ENCODE data around the gene SLC4A3. TPM values are rescaled to one million over a fixed set of nuclear protein-coding genes. Genes with fewer than 3 reads are reported as not detected.

SLC4A3 gene
- total RNA-seq, 2 donors from 2014 or later, result 0.47 to 0.72 TPM

GRCh38 chr2:219664944-219665343 lies 37.5 kb downstream of the SLC4A3 start:
- Histone ChIP-seq H3K27me3 (no peaks in the 10 kb centered on the region), H3K27ac (no peak overlapping the region), H3K9me3 (no peaks in the 10 kb centered on the region), H3K4me3 (no peak overlapping the region), H3K36me3 (no peaks in the 10 kb centered on the region), H3K9ac (ENCODE audit: low read depth in 2 of 2, low read length in 2 of 2) (no peak overlapping the region), H3K4me1 (no peaks in the 10 kb centered on the region)
- no peak for TF ChIP-seq CTCF (IDR thresholded peaks at IDR 0.05)
- no peak for DNase-seq
- intact Hi-C loops (cut with DNase I), result no loop called here

- DNase-seq, result no peak
- TF ChIP-seq CTCF (IDR thresholded peaks at IDR 0.05), result no peak
- Histone ChIP-seq H3K27me3 (no peaks in the 10 kb centered on the region), H3K4me3 (no peak overlapping the region), H3K9me3 (no peaks in the 10 kb centered on the region), H3K9ac (ENCODE audit: low read depth in 2 of 2, low read length in 2 of 2) (no peak overlapping the region), H3K36me3 (no peaks in the 10 kb centered on the region), H3K27ac (no peak overlapping the region), H3K4me1 (no peaks in the 10 kb centered on the region)
- intact Hi-C loops (cut with DNase I), result no loop called here
Measured at GRCh38 chr2:219665926-219666325, 38.5 kb downstream of the SLC4A3 start.

DNA sequence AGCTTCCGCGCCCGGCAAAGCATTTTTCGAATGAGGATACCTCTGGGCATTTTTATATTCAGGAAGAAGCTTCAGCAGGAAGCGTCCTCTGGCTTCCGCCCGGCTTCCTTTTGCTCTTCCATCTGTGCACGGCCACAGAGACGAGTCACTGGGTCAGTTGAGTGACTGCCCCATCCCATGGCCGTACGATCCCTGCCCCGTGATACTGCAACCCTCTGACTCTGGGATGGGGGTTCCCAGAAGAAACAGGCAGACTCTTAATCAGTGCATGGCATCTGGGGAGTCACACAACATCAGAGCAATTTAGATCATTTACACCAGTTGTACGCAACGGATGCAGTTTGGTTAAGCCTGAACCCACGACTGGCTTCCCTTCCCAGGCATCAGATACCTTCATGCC lies 40.9 kb downstream of the SLC4A3 start:
- no peak for DNase-seq
- no peak overlapping the region for H3K9ac ChIP-seq (ENCODE audit: low read depth in 2 of 2, low read length in 2 of 2)
- H3K27me3 ChIP-seq, result no peaks in the 10 kb centered on the region
- no peaks in the 10 kb centered on the region for H3K4me1 ChIP-seq
- no peaks in the 10 kb centered on the region for H3K36me3 ChIP-seq
- H3K9me3 ChIP-seq, result no peaks in the 10 kb centered on the region
- H3K27ac ChIP-seq, result no peak overlapping the region
- no peak for TF ChIP-seq CTCF (IDR thresholded peaks at IDR 0.05)
- H3K4me3 ChIP-seq, result no peak overlapping the region
- intact Hi-C loops (cut with DNase I), result no loop called here

DNA sequence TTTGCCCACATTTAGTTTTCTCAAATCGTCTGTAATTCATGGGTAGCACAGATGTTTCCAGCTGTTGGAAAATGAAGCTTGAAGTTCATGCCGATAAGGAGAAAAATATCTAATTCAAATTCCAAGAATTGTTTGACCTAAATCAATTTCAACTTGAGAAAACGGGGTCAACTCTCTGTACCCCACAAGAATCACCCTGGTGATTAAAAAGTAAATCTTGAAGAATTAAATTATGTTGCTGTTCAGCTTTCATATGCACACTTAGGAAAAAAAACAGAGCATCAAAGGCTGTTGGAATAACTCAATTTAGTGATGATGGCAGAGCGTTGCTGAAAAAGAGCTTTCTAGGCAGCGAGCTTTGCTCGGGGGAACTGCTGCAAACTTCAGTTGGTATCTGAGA lies 43.0 kb downstream of the SLC4A3 start:
- intact Hi-C loops (cut with DNase I), result no loop called here
- TF ChIP-seq CTCF (IDR thresholded peaks at IDR 0.05), result no peak
- Histone ChIP-seq H3K27me3 (no peaks in the 10 kb centered on the region), H3K9ac (ENCODE audit: low read depth in 2 of 2, low read length in 2 of 2) (no peak overlapping the region), H3K27ac (no peak overlapping the region), H3K36me3 (no peaks in the 10 kb centered on the region), H3K9me3 (no peaks in the 10 kb centered on the region), H3K4me1 (no peaks in the 10 kb centered on the region), H3K4me3 (no peak overlapping the region)
- DNase-seq, result no peak

DNA sequence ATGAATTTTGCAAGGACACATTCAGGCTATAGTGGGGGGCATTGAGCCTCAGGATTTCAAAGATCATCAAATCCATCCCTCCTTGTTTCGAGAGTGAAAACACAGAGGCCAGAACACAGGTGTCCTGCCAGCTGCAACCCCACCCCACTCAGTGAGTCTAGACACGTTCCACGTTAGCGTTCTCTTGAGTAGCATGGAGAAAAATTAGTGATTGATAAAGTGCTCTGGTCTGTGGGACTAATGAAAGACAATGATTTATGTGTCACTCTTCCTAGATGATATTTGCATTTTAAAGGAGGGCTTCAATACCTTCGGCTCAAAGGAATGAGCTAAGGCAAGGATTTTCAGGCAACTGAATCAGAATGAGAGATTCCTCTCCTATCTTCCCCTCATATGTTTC lies 43.8 kb downstream of the SLC4A3 start:
- intact Hi-C loops (cut with DNase I), result no loop called here
- DNase-seq, result no peak
- TF ChIP-seq CTCF (IDR thresholded peaks at IDR 0.05), result no peak

DNA sequence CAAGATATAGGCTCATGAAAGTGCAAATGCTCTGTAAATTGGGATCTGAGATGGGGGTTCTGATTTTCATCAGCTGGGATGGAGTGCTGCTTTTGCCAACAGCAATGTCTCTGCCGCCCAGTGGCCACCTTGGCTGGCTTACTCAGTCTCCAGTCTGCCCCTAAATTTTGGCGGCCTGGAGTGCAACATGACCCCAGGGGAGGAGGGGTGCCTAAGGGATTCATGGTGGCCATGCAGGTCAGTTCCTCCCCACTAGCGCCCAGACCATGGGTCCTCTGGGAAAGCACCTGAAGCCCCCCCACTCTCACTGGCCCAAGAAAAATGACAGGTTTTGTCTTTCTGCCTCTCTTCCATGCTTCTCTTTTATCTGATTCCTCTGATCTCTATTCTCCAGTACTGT lies 45.0 kb downstream of the SLC4A3 start:
- no peaks in the 10 kb centered on the region for H3K9me3 ChIP-seq
- no peak overlapping the region for H3K9ac ChIP-seq (ENCODE audit: low read depth in 2 of 2, low read length in 2 of 2)
- no peak for TF ChIP-seq CTCF (IDR thresholded peaks at IDR 0.05)
- H3K4me1 ChIP-seq, result no peaks in the 10 kb centered on the region
- DNase-seq, result no peak
- no peaks in the 10 kb centered on the region for H3K27me3 ChIP-seq
- no peak overlapping the region for H3K27ac ChIP-seq
- no peaks in the 10 kb centered on the region for H3K36me3 ChIP-seq
- intact Hi-C loops (cut with DNase I), result no loop called here
- no peak overlapping the region for H3K4me3 ChIP-seq

More for the DNA sequence above, 43.8 kb downstream of the SLC4A3 start:
- H3K4me1 ChIP-seq, result no peaks in the 10 kb centered on the region
- no peak overlapping the region for H3K9ac ChIP-seq (ENCODE audit: low read depth in 2 of 2, low read length in 2 of 2)
- H3K27me3 ChIP-seq, result no peaks in the 10 kb centered on the region
- no peaks in the 10 kb centered on the region for H3K9me3 ChIP-seq
- no peak overlapping the region for H3K27ac ChIP-seq
- H3K4me3 ChIP-seq, result no peak overlapping the region
- H3K36me3 ChIP-seq, result no peaks in the 10 kb centered on the region

All from colonic mucosa (tissue), 4 donors.